K562 (cell line): ENCODE results near the gene SUCO. TPM values are rescaled to one million over a fixed set of nuclear protein-coding genes. Genes with fewer than 3 reads are reported as not detected.
A peak's percentile ranks its signal among the peaks of the same experiment; 100 is the strongest.

Experiments
- ATAC-seq: fragments of 200-7000 bp; cut with Tn5 transposase; 3 replicates; pipeline ENCODE4 v1.9.1; 2020; ENCODE audit warnings: moderate library complexity
- BruUV-seq: library from RNA; stranded (reverse); fragments of 400-500 nt; replicated peaks from 2 replicates; lab custom pipeline; 2021; lab: Mats Ljungman, UMichigan
- CTCF ChIA-PET: fragments of 300-600 bp; formaldehyde crosslinking; extraction: SDS; loops from one replicate; lab custom pipeline; 2021; ENCODE audit warnings: low intra/inter-chr PET ratio; lab: Yijun Ruan, JAX
- POLR2A ChIA-PET: fragments of 300-600, 350-650 bp; sonication (Branson Sonifier 250); formaldehyde crosslinking; extraction: SDS; loops from one replicate; lab custom pipeline; 2021; ENCODE audit warnings: antibody characterized with exemption, inconsistent platforms; lab: Yijun Ruan, JAX
- DNase-seq, 4 experiments: peaks; one replicate each; pipeline versions ENCODE4 v3.0.0 to v3.0.0-alpha.2; 2011 to 2018; ENCODE audit warnings: low spot score in 3 of 4, mixed read lengths in 3 of 4; ENCODE audit errors: extremely low read depth in 1 of 4
- FAIRE-seq: peaks from 2 replicates; lab custom pipeline; 2011; peaks lifted over from hg19 to GRCh38; lab: Jason Lieb, UNC
- H2AFZ ChIP-seq: 2 replicates; pipeline ENCODE4 v1.6.0; 2011; ENCODE audit warnings: low read depth, low read length, control low read depth, inconsistent platforms
- H3K27ac ChIP-seq: fragments of 200-600 bp; 3 replicates; pipeline ENCODE4 v1.8.0; 2011; ENCODE audit warnings: low read depth, mild to moderate bottlenecking, control low read depth, inconsistent platforms, low read length, moderate library complexity, mixed read lengths; ENCODE audit errors: extremely low read depth
- H3K27me3 ChIP-seq, 2 experiments: fragments of 300-600 bp in 1 of 2; 2 replicates in 1 of 2; 3 replicates in 1 of 2; pipeline versions ENCODE4 v1.6.0 to v1.8.0; 2011; ENCODE audit warnings: inconsistent platforms in 2 of 2, low read length in 2 of 2, mild to moderate bottlenecking in 1 of 2, mixed read lengths in 1 of 2, moderate library complexity in 1 of 2; ENCODE audit not compliant: control insufficient read depth in 2 of 2, insufficient read depth in 2 of 2
- H3K36me3 ChIP-seq: fragments of 300-600 bp; 3 replicates; pipeline ENCODE4 v1.8.0; 2011; ENCODE audit warnings: mild to moderate bottlenecking, low read length, inconsistent platforms; ENCODE audit not compliant: control insufficient read depth, insufficient read depth
- H3K4me1 ChIP-seq, 2 experiments: fragments of 200-600 bp in 1 of 2; replicated peaks in 1 of 2; 2 replicates in 1 of 2; 3 replicates in 1 of 2; pipeline versions ENCODE4 v1.5.1 to v1.8.0; 2011; ENCODE audit warnings: inconsistent platforms in 2 of 2, low read length in 2 of 2, mild to moderate bottlenecking in 1 of 2, mixed read lengths in 1 of 2, moderate library complexity in 1 of 2; ENCODE audit not compliant: control insufficient read depth in 2 of 2, insufficient read depth in 2 of 2
- H3K4me2 ChIP-seq: 2 replicates; pipeline ENCODE4 v1.6.1; 2011; ENCODE audit warnings: low read length, control low read depth, inconsistent platforms, mixed read lengths; ENCODE audit not compliant: insufficient read depth
- H3K4me3 ChIP-seq: fragments of 200-600 bp; sonication (generic), shearing (Covaris generic); 2 replicates; pipeline ENCODE4 v1.5.1; 2016; ENCODE audit warnings: control low read depth, inconsistent platforms
- H3K79me2 ChIP-seq: fragments of 200-600 bp; 3 replicates; pipeline ENCODE4 v1.8.0; 2011; ENCODE audit warnings: low read length, inconsistent platforms; ENCODE audit not compliant: control insufficient read depth, insufficient read depth
- H3K9ac ChIP-seq, 2 experiments: 2 replicates each; pipeline versions ENCODE4 v1.6.0 to v1.6.1; 2011; ENCODE audit warnings: low read depth in 2 of 2, low read length in 2 of 2, control low read depth in 1 of 2, inconsistent platforms in 1 of 2, mild to moderate bottlenecking in 1 of 2, mixed read lengths in 1 of 2; ENCODE audit not compliant: insufficient read depth in 1 of 2
- H3K9me1 ChIP-seq: one replicate; pipeline ENCODE4 v1.6.0; 2011; ENCODE audit warnings: inconsistent platforms, mild to moderate bottlenecking, low read length, moderate library complexity; ENCODE audit not compliant: control insufficient read depth, insufficient read depth
- H3K9me3 ChIP-seq: replicated peaks from 2 replicates; pipeline ENCODE4 v1.5.1; 2011; ENCODE audit warnings: low read depth, low read length, inconsistent platforms; ENCODE audit not compliant: control insufficient read depth, insufficient read depth
- H4K20me1 ChIP-seq: replicated peaks from 2 replicates; pipeline ENCODE4 v1.6.1; 2011; ENCODE audit warnings: low read length, inconsistent platforms, mixed read lengths; ENCODE audit not compliant: control insufficient read depth, insufficient read depth
- MCM2 ChIP-seq: fragments of 450-650 bp; IDR thresholded peaks from 2 replicates; pipeline ENCODE4 v1.6.1; 2017; ENCODE audit warnings: low read depth, mild to moderate bottlenecking
- MTF1 ChIP-seq: fragments of 250-450 bp; sonication (Bioruptor Pico); IDR thresholded peaks from 2 replicates; pipeline ENCODE4 v1.9.0; 2021; ENCODE audit warnings: moderate library complexity, mild to moderate bottlenecking, inconsistent platforms, borderline replicate concordance
- POLR2H ChIP-seq: IDR thresholded peaks from 2 replicates; pipeline ENCODE4 v1.6.1; 2016; ENCODE audit warnings: missing genetic modification characterization, low read depth, mild to moderate bottlenecking, control low read depth, missing compliant biosample characterization, moderate library complexity
- TAF7 ChIP-seq: fragments of 450-650 bp; IDR thresholded peaks from 2 replicates; pipeline ENCODE4 v1.6.1; 2016; ENCODE audit warnings: missing genetic modification characterization, missing compliant biosample characterization
- ZKSCAN1 ChIP-seq: fragments of 150-350 bp; IDR thresholded peaks from 2 replicates; pipeline ENCODE4 v1.6.1; 2016; ENCODE audit warnings: low read depth, low read length
- ZNF311 ChIP-seq: fragments of 250-450 bp; sonication (Bioruptor Pico); IDR thresholded peaks from 2 replicates; pipeline ENCODE4 v1.4.0; 2020; ENCODE audit warnings: mild to moderate bottlenecking, moderate library complexity
- ZNF780A ChIP-seq: fragments of 250-450 bp; sonication (Bioruptor Pico); IDR thresholded peaks from 2 replicates; pipeline ENCODE4 v1.5.0; 2021; ENCODE audit warnings: mild to moderate bottlenecking
- WGBS: fragments of 100-300 bp; shearing (Covaris generic); methylation state at CpG from one replicate; pipeline ENCODE4 v1.1.6; 2016; ENCODE audit warnings: low coverage, mixed read lengths; ENCODE audit not compliant: insufficient coverage; ENCODE audit errors: missing lambda C conversion rate; 5-methylcytosine and 5-hydroxymethylcytosine counted together
- in situ Hi-C: fragments of 300-500 bp; cut with MboI; formaldehyde crosslinking; loops from 4 replicates; pipeline ENCODE4 v1.15.0; 2018; ENCODE audit warnings: inconsistent platforms, mixed read lengths
- intact Hi-C: fragments of 100-400 bp; cut with micrococcal nuclease; formaldehyde crosslinking; loops from 2 replicates; pipeline ENCODE4 v1.14.2; 2022
- polyA plus RNA-seq, 8 experiments: library from polyadenylated mRNA; depleted of rRNA in 4 of 8; stranded (reverse) in 5 of 8; unstranded in 3 of 8; fragments of >200 nt; fragmentation: Nextera tagmentation in 2 of 8; fragmentation: Illumina TruSeq in 1 of 8; extraction: Ambion mirVana in 2 of 8; extraction: Trizol in 1 of 8; gene quantifications; 2 replicates each; pipeline versions ENCODE4 v1.2.1 to v1.2.3, GENCODE V29; 2011 to 2014; ENCODE audit warnings: inconsistent platforms in 1 of 8, missing spikeins in 1 of 8
- total RNA-seq, 7 experiments: library from RNA; depleted of rRNA in 6 of 7; stranded (reverse); fragments of >200 nt in 6 of 7; fragmentation: Illumina TruSeq in 2 of 7; extraction: Trizol in 2 of 7; gene quantifications; 2 replicates each; pipeline versions ENCODE4 v1.2.1 to v1.2.3, GENCODE V29; 2011 to 2021; ENCODE audit warnings: low replicate concordance in 1 of 7
- TF ChIP-seq, protein P1 (sequence below): sonication (generic); formaldehyde crosslinking; IDR thresholded peaks from 2 replicates; pipeline ENCODE4 v1.8.1; 2022; ENCODE audit warnings: missing genetic modification reagents

The SUCO gene
- total and polyA plus RNA-seq, 9 of the 15 experiments (the other 6 are each of a cell fraction or from before 2014, with no cell fraction given), result 2.5 to 20.6 (median 14.3) TPM

DNA sequence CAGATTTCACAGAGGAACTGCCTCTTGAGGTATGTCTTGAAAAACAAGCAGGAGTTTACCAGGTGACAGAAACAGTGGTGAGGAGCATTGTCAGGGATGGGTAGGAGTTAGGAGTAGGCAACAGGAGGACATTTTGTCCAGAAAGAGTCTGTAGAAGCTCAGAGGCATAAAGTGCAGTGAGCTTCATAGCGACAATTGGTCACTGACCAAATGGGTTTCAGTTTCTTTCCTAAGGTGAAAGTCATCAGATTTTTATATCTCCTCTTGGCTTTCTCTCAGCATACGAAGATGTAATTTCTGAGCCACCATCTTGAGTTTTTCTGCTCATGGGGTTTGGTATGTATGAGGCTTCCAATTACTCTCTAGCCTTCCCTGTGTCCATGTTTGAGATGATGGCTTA lies 96.7 kb downstream of the SUCO start:
- H3K4me2 ChIP-seq, result no peak overlapping the region
- no TSS peak for BruUV-seq
- in situ Hi-C loops, result loop anchor here (10.0 kb wide), 1 partner anchor 415 kb away; no protein-coding TSS in a partner anchor
- TF ChIP-seq ZKSCAN1 (no peak), TAF7 (no peak), MCM2 (no peak), MTF1 (CRISPR knock-in tag) (no peak), ZNF311 (CRISPR knock-in tag) (no peak), POLR2H (tag) (no peak), ZNF780A (CRISPR knock-in tag) (no peak)
- TF ChIP-seq, protein P1, sequence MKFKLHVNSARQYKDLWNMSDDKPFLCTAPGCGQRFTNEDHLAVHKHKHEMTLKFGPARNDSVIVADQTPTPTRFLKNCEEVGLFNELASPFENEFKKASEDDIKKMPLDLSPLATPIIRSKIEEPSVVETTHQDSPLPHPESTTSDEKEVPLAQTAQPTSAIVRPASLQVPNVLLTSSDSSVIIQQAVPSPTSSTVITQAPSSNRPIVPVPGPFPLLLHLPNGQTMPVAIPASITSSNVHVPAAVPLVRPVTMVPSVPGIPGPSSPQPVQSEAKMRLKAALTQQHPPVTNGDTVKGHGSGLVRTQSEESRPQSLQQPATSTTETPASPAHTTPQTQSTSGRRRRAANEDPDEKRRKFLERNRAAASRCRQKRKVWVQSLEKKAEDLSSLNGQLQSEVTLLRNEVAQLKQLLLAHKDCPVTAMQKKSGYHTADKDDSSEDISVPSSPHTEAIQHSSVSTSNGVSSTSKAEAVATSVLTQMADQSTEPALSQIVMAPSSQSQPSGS (CRISPR knock-in tag), result no peak
- TF ChIP-seq, all 486 proteins: peak for 0
- no peaks in the 10 kb centered on the region for H3K9me3 ChIP-seq
- no peaks in the 10 kb centered on the region for H3K27me3 ChIP-seq
- H3K9ac ChIP-seq, result no peak overlapping the region
- ATAC-seq, result no peak; the same call in 2 of the 3 replicates
- 35% methylated on average over 2 of the region's 2 CpGs for WGBS
- intact Hi-C loops, result no loop called here
- H3K4me3 ChIP-seq, result no peak overlapping the region
- no peak for FAIRE-seq
- H2AFZ ChIP-seq, result peak overlapping the region; percentile 17; the same call in 1 of the 2 replicates
- H3K9me1 ChIP-seq, result no peaks in the 10 kb centered on the region
- H3K27ac ChIP-seq, result no peak overlapping the region
- DNase-seq, result no peak
- ChIA-PET CTCF (no interaction called here), POLR2A (interaction anchor here (2.1 kb wide), 1 partner anchor 10 kb away, joined by 7 read pairs; no protein-coding TSS in a partner anchor)
- H3K79me2 ChIP-seq, result no peaks in the 10 kb centered on the region
- no peaks in the 10 kb centered on the region; a peak in 1 of 5 replicates for H3K4me1 ChIP-seq
- H4K20me1 ChIP-seq, result no peaks in the 10 kb centered on the region
- no peaks in the 10 kb centered on the region for H3K36me3 ChIP-seq
